KOPT-K1 (cell line): ENCODE data around the gene LRP10.
A peak's percentile ranks its signal among the peaks of the same experiment; 100 is the strongest.
"Not testable (repeated sequence)": the region's sequence is repeated elsewhere in the genome, so short reads cannot be mapped to it uniquely, and the experiment has no call there.

Experiments
- H3K27ac ChIP-seq: fragments of 200-600 bp; sonication (generic); 2 replicates; pipeline ENCODE4 v1.5.1; 2016; ENCODE audit warnings: antibody characterized with exemption, mild to moderate bottlenecking, low read depth, low read length; ENCODE audit not compliant: poor library complexity, severe bottlenecking
- H3K36me3 ChIP-seq: fragments of 200-600 bp; sonication (generic); 2 replicates; pipeline ENCODE4 v1.5.1; 2017; ENCODE audit warnings: antibody characterized with exemption, mild to moderate bottlenecking, low read length, moderate library complexity; ENCODE audit not compliant: insufficient read depth
- H3K9me3 ChIP-seq: fragments of 200-600 bp; sonication (generic); 2 replicates; pipeline ENCODE4 v1.5.1; 2017; ENCODE audit warnings: antibody characterized with exemption, low read length, mild to moderate bottlenecking; ENCODE audit not compliant: insufficient read depth, poor library complexity, severe bottlenecking

LRP10 gene, protein sequence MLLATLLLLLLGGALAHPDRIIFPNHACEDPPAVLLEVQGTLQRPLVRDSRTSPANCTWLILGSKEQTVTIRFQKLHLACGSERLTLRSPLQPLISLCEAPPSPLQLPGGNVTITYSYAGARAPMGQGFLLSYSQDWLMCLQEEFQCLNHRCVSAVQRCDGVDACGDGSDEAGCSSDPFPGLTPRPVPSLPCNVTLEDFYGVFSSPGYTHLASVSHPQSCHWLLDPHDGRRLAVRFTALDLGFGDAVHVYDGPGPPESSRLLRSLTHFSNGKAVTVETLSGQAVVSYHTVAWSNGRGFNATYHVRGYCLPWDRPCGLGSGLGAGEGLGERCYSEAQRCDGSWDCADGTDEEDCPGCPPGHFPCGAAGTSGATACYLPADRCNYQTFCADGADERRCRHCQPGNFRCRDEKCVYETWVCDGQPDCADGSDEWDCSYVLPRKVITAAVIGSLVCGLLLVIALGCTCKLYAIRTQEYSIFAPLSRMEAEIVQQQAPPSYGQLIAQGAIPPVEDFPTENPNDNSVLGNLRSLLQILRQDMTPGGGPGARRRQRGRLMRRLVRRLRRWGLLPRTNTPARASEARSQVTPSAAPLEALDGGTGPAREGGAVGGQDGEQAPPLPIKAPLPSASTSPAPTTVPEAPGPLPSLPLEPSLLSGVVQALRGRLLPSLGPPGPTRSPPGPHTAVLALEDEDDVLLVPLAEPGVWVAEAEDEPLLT

GRCh38 chr14:22871224-22872032, at the start of gene LRP10:
Gene LRP10, plus strand, starts transcription at chr14:22871740. Its CDS starts 564 bp downstream, at chr14:22872304.
- H3K9me3 ChIP-seq: no peaks in the 10 kb centered on the region
- H3K36me3 ChIP-seq: peaks cover 25% of the 10 kb centered on the region; the same call in 1 of the 2 replicates
- peak within 1 kb of the TSS; percentile 75 for H3K27ac ChIP-seq

- Histone ChIP-seq H3K36me3 (no peaks in the 10 kb centered on the region), H3K27ac (no peak overlapping the region), H3K9me3 (no peaks in the 10 kb centered on the region)
Observed at GRCh38 chr14:22822016-22822570, 49.4 kb upstream of the LRP10 start.

- Histone ChIP-seq H3K27ac (no peak overlapping the region), H3K9me3 (no peaks in the 10 kb centered on the region), H3K36me3 (no peaks in the 10 kb centered on the region)
Observed at GRCh38 chr14:22822571-22823098, 48.9 kb upstream of the LRP10 start.

GRCh38 chr14:22824711-22825359, 46.7 kb upstream of the LRP10 start:
- no peaks in the 10 kb centered on the region for H3K36me3 ChIP-seq
- H3K27ac ChIP-seq: peak overlapping the region; percentile 31
- no peaks in the 10 kb centered on the region for H3K9me3 ChIP-seq

GRCh38 chr14:22829076-22829660, 42.4 kb upstream of the LRP10 start:
- Histone ChIP-seq H3K36me3 (peaks cover 26% of the 10 kb centered on the region), H3K27ac (peak overlapping the region; percentile 85)
- H3K9me3 ChIP-seq: not testable (repeated sequence)

- Histone ChIP-seq H3K36me3 (peaks cover 33% of the 10 kb centered on the region), H3K27ac (peak within 1 kb of the TSS; percentile 85), H3K9me3 (no peaks in the 10 kb centered on the region)
Observed at GRCh38 chr14:22829661-22830442, 41.7 kb upstream of the LRP10 start, which contains the start of gene MRPL52. Gene MRPL52, plus strand, starts transcription at chr14:22829887. Its CDS starts 26 bp downstream, at chr14:22829913.

GRCh38 chr14:22830443-22831010, 41.0 kb upstream of the LRP10 start:
- Histone ChIP-seq H3K9me3 (no peaks in the 10 kb centered on the region), H3K36me3 (peaks cover 39% of the 10 kb centered on the region), H3K27ac (peak overlapping the region; percentile 85)

DNA sequence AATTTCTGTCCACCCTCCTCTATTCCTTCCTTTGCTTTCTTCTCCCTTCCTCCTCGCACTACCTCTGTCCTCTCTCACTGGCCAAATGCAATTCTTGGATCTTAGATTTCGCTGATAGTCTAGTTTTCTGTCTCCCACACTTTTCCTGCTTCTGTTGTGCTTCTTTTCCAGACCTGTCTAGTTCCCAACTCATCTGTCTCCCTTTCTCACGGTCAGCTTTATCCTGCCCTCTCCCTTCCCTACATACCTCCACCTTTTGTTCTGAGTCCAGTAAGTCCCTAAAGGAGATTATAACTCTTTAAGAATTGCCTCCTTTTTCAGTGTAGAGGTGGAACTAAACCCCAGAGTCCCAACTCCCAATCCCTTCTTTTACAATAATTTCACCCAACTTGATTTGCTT, 36.0 kb upstream of the LRP10 start:
- Histone ChIP-seq H3K36me3 (peaks cover 41% of the 10 kb centered on the region), H3K9me3 (no peaks in the 10 kb centered on the region), H3K27ac (no peak overlapping the region)

DNA sequence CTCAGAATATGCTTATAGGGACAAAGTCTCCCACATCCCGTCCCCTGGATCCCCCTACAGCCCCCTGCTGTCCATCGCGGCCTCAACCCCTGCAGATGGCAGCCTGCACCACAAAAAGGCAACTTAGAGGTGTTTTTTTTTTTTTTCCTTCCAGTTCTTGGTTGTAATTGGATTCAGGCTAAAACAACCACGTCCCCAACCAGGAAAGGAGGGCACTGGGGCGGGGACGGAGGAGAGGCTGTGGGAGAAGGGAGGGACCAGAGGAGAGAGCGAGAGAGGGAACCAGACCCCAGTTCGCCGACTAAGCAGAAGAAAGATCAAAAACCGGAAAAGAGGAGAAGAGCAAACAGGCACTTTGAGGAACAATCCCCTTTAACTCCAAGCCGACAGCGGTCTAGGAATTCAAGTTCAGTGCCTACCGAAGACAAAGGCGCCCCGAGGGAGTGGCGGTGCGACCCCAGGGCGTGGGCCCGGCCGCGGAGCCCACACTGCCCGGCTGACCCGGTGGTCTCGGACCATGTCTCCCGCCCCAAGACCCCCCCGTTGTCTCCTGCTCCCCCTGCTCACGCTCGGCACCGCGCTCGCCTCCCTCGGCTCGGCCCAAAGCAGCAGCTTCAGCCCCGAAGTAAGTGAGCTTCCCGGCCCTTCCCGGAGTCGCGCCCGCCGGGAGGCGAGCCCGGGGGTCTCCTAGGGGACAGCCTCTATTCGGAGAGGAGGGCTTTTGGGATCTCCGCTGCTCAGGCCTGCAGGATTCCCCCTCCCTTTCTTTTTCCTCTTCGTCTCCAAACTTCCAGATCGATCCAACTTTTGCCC, 35.0 kb upstream of the LRP10 start, which contains the start of gene MMP14:
MMP14 (plus strand) TSS at position 285 of the 813 bp plus-strand sequence; CDS start at position 518, 233 bp downstream.
- peaks cover 38% of the 10 kb centered on the region for H3K36me3 ChIP-seq
- H3K9me3 ChIP-seq: no peaks in the 10 kb centered on the region
- H3K27ac ChIP-seq: no peak within 1 kb of the TSS

DNA sequence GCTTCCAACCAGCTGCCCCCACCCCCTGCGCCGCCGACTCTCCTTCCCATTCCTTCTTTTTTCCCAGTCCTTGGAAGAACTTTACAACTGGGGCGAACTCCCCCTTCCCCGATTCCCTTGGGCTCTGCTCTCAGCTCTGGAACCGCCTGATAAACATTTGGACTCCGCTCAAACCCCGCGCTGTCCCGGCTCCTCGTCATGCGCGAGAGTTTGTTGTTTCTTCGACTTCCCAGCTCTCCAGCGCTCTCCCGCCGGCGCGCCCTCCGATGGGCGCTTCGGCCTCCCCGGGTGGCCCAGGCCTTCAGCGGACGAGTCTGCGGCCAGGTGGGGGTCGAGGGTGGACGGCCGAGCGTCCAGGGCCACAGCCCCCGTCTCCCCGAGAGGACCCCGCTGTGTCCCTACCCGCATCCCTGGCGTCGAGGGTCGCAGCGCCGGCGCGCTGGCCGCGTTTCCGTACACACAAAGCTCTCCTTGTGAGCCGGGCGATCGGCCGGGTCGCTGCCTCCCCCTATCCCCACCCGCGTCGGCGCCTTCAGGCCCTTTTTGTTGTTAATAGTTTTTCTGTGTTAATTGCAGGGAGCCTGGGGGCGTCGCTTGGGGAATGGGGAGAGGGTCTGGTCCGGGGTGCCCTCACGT, 34.3 kb upstream of the LRP10 start:
- no peak overlapping the region for H3K27ac ChIP-seq
- H3K9me3 ChIP-seq: no peaks in the 10 kb centered on the region
- H3K36me3 ChIP-seq: peaks cover 31% of the 10 kb centered on the region

DNA sequence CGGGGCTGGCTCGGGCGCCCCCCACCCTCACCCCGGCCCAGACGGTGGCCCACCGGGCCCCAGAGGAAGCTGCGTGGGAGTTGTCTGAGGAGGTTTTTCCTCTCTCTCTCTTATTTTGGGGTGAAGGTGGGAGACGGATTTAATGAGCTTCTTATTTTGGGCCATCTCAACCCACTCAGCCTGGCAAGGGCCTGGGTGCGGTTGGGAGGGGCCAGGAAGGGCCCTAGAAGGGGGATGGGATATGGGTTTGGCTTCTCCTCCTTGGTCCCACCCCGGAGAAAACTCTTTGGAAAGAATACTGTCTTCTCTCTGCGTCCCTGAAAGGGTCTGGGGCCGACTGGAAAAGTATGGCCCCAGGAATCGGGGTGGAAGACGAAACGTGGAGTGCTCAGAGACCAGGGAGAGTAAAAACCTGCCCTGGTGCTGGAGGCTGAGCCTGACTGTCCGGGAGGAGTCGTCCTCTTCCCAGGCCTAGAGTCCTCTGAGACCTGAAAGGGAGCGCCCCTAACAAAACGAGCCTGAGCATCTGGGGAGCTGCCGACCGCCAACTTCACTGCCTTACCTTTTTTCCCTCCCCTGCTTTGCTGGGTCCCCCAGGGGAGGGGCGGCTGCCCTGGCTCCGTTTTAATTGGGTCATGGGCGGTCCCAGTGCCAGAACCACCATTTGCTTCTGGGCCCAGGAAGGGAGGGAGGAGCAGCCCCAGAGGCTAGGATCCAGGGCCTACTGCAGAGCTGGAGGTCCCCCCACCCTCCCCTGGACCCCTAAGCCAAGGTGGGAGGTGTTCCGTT, 33.6 kb upstream of the LRP10 start:
- Histone ChIP-seq H3K27ac (no peak overlapping the region), H3K9me3 (no peaks in the 10 kb centered on the region), H3K36me3 (peaks cover 27% of the 10 kb centered on the region)
